Peyer's patch (tissue), 4 donors: ENCODE data around the gene RPUSD2.

ENCODE experiments used
- CTCF ChIP-seq, 6 experiments: fragments of 450-650 bp in 4 of 6; fragments of 200-600 bp in 2 of 6; sonication (generic) in 1 of 6; IDR thresholded peaks; one replicate each; pipeline ENCODE4 v1.5.1; 2017 to 2019; ENCODE audit warnings: antibody characterized with exemption in 6 of 6, mild to moderate bottlenecking in 3 of 6, moderate library complexity in 1 of 6
- POLR2A ChIP-seq, 2 donors: fragments of 450-650 bp; IDR thresholded peaks; one replicate each; pipeline ENCODE4 v1.5.1; 2017; ENCODE audit warnings: antibody characterized with exemption in 2 of 2, mild to moderate bottlenecking in 2 of 2, moderate library complexity in 2 of 2

GRCh38 chr15:40525855-40526254 lies 43.2 kb upstream of the RPUSD2 start:
- TF ChIP-seq CTCF (IDR thresholded peaks at IDR 0.05) (no peak), POLR2A (IDR thresholded peaks at IDR 0.05) (no peak)
